Kidney epithelial cell (primary cell): Measurements from ENCODE around the gene COPS2. TPM values are rescaled to one million over a fixed set of nuclear protein-coding genes. Genes with fewer than 3 reads are reported as not detected.
"Not testable (repeated sequence)": the region's sequence is repeated elsewhere in the genome, so short reads cannot be mapped to it uniquely, and the experiment has no call there.

Experiments used
- DNase-seq: peaks from one replicate; pipeline ENCODE4 v3.0.0-alpha.2; 2010; ENCODE audit warnings: low read depth
- H3K27me3 ChIP-seq: 2 replicates; pipeline ENCODE4 v1.6.0; 2011; ENCODE audit warnings: low read length; ENCODE audit not compliant: control insufficient read depth, insufficient read depth
- H3K36me3 ChIP-seq: 2 replicates; pipeline ENCODE4 v1.5.1; 2011; ENCODE audit warnings: low read length; ENCODE audit not compliant: control insufficient read depth, insufficient read depth
- H3K4me3 ChIP-seq: 2 replicates; pipeline ENCODE4 v1.5.1; 2011; ENCODE audit warnings: low read depth, mild to moderate bottlenecking, control low read depth, low read length
- total RNA-seq: library from RNA; depleted of rRNA; stranded (reverse); fragments of >200 nt; gene quantifications from 2 replicates; pipeline ENCODE4 v1.2.3, GENCODE V29; 2015
- TF ChIP-seq, protein P1 (sequence below): IDR thresholded peaks from 2 replicates; pipeline ENCODE4 v1.5.1; 2011; ENCODE audit warnings: mild to moderate bottlenecking, moderate library complexity, low read length, control low read depth, inconsistent platforms; ENCODE audit not compliant: insufficient read depth, poor library complexity, severe bottlenecking

Gene COPS2
- total RNA-seq, 1 donor from 2014 or later: 46.1 TPM

DNA sequence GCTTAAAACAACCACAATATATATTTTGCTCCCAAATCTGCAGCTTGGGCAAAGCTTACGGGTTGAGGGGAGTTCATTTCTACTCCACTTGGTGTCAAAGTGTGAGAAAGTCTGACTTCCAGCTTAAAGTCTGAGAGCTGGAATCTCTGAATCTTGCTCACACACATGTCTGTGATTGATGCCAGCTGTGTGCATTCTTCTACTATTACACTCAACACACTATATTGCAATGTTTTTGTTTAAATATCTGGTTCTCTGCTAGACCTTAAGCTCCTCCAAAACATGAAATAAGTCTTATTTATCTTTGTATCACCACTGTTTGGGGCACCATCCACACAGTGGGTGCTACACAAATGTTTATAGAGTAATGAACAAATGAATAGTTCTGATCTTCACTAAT, 72.4 kb downstream of the COPS2 start:
- TF ChIP-seq, protein P1, sequence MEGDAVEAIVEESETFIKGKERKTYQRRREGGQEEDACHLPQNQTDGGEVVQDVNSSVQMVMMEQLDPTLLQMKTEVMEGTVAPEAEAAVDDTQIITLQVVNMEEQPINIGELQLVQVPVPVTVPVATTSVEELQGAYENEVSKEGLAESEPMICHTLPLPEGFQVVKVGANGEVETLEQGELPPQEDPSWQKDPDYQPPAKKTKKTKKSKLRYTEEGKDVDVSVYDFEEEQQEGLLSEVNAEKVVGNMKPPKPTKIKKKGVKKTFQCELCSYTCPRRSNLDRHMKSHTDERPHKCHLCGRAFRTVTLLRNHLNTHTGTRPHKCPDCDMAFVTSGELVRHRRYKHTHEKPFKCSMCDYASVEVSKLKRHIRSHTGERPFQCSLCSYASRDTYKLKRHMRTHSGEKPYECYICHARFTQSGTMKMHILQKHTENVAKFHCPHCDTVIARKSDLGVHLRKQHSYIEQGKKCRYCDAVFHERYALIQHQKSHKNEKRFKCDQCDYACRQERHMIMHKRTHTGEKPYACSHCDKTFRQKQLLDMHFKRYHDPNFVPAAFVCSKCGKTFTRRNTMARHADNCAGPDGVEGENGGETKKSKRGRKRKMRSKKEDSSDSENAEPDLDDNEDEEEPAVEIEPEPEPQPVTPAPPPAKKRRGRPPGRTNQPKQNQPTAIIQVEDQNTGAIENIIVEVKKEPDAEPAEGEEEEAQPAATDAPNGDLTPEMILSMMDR: no peak
- DNase-seq: no peak
- Histone ChIP-seq H3K4me3 (no peak overlapping the region), H3K36me3 (no peaks in the 10 kb centered on the region), H3K27me3 (no peaks in the 10 kb centered on the region)

DNA sequence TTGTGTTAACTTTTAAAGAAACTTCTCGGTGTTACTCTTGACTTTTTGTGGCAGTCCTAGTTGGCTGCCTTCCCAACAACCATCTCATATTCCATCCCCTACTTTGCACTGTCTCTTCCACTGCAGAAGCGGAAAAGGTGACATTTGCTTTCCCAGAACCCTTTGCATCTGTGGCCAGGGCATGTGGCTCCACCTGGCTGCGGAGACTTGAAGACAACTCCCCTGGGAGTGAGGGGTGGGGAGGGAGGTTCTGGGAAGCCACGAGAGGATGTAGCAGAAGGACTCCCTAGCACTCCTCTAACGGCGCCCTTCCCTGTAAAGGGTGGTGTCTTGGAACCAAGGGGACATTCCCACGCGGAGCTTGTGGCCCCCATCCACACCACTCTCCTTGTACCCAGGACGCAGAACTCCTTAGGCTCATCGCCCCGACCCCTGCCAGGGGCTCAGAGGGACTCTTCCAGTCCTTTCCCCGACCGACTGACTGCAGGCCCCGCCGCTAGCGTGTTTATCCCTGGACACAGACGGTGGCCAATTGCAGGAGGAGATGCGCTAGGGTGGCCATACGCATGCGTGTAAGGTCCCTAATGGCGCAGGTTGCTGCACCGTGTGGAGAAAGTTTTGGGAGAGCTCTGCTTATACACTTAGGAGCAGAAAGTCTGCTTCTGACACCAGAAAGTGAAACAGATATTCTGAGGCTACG, 75.9 kb downstream of the COPS2 start:
- H3K27me3 ChIP-seq: no peaks in the 10 kb centered on the region
- H3K36me3 ChIP-seq: no peaks in the 10 kb centered on the region
- TF ChIP-seq, protein P1: no peak
- H3K4me3 ChIP-seq: no peak overlapping the region
- no peak for DNase-seq

DNA sequence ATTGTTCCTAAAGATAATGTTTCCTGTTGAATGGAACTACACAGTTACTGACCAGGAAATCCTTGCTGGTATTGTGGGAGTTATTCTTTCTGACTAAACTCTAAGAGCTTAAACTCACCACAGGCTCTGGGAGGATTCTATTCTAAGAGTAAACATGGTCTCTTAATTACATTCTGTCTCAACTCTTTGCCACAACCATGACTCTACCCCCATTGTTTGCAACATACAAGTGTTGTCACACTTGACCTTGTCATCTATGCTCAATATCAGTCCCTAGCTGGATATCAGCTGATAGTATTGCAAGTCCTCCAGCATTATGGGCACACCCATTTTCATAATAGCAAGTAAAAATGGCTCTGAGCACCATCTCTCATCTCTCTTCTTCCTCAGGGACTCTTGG, 79.5 kb downstream of the COPS2 start:
- H3K27me3 ChIP-seq: no peaks in the 10 kb centered on the region
- H3K4me3 ChIP-seq: no peak overlapping the region
- H3K36me3 ChIP-seq: no peaks in the 10 kb centered on the region
- TF ChIP-seq, protein P1: no peak
- peak; percentile 7 for DNase-seq

DNA sequence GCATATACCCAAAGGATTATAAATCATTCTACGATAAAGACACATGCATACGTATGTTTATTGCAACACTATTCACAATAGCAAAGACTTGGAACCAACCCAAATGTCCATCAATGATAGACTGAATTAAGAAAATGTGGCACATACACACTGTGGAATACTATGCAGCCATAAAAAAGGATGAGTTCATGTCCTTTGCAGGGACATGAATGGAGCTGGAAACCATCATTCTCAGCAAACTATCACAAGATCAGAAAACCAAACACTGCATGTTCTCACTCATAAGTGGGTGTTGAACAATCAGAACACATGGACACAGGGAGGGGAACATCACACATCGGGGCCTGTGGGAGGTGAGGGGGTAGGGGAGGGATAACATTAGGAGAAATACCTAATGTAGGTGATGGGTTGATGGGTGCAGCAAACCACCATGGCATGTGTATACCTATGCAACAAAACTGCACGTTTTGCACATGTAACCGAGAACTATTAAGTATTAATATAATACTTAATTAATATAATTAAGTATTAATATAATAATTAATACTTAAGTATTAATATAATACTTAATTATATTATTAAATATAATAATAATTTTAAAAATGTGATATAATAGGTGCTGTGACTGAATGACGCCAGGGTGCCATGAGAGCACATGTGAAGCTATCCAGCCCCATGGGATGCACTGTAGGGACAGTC, 80.7 kb downstream of the COPS2 start:
- not testable (repeated sequence) for DNase-seq, H3K36me3 ChIP-seq, H3K27me3 ChIP-seq, H3K4me3 ChIP-seq

Other genes starting within 250 kb of the COPS2 start
- gene SHC4, start 191.7 kb downstream of the COPS2 start, total RNA-seq: 3.3 and 4.2 TPM in 2 replicates
- gene SECISBP2L, start 109.2 kb downstream of the COPS2 start, total RNA-seq: 20.0 and 22.4 TPM in 2 replicates
- 16.4 and 28.6 TPM in 2 replicates for gene GALK2, start 14.6 kb upstream of the COPS2 start, total RNA-seq